Stimulated activated CD4-positive, alpha-beta T cell treated with anti-CD3 and anti-CD28 coated beads, Interleukin-4, amount 100 ng/mL, for 24 hours (primary cell): ENCODE results near the gene RXRA.

Experiments
- DNase-seq: peaks from one replicate; pipeline ENCODE4 v3.0.0-alpha.2; 2020

Gene RXRA

GRCh38 chr9:134437403-134438194 lies 111.3 kb downstream of the RXRA start:
- DNase-seq = no peak

- DNase-seq = no peak
Observed at GRCh38 chr9:134438195-134438788, 112.0 kb downstream of the RXRA start.

- DNase-seq = no peak
Observed at GRCh38 chr9:134439368-134439784, 113.1 kb downstream of the RXRA start.

- no peak for DNase-seq
Observed at GRCh38 chr9:134440636-134441226, 114.5 kb downstream of the RXRA start.

GRCh38 chr9:134441227-134442084 lies 115.2 kb downstream of the RXRA start:
- DNase-seq = no peak

- DNase-seq = no peak
Observed at GRCh38 chr9:134442085-134442474, 115.8 kb downstream of the RXRA start.

GRCh38 chr9:134442486-134443173 lies 116.4 kb downstream of the RXRA start:
- DNase-seq = no peak

- DNase-seq = peak; percentile 89
Observed at GRCh38 chr9:134443174-134444037, 117.2 kb downstream of the RXRA start.

GRCh38 chr9:134444038-134444315 lies 117.7 kb downstream of the RXRA start:
- DNase-seq = no peak

GRCh38 chr9:134445000-134445399 lies 118.7 kb downstream of the RXRA start:
- DNase-seq = no peak

- DNase-seq = peak; percentile 87
Observed at GRCh38 chr9:134449180-134449916, 123.1 kb downstream of the RXRA start.

- DNase-seq = no peak
Observed at GRCh38 chr9:134451700-134452458, 125.6 kb downstream of the RXRA start.

- DNase-seq = no peak
Observed at GRCh38 chr9:134452728-134453127, 126.5 kb downstream of the RXRA start.

GRCh38 chr9:134453776-134454475 lies 127.7 kb downstream of the RXRA start:
- no peak for DNase-seq

GRCh38 chr9:134454476-134454857 lies 128.2 kb downstream of the RXRA start:
- no peak for DNase-seq

- DNase-seq = no peak
Observed at GRCh38 chr9:134455021-134455471, 128.8 kb downstream of the RXRA start.

- no peak for DNase-seq
Observed at GRCh38 chr9:134455537-134455933, 129.3 kb downstream of the RXRA start.

- peak; percentile 70 for DNase-seq
Observed at GRCh38 chr9:134455934-134456755, 129.9 kb downstream of the RXRA start.
